Activated naive CD8-positive, alpha-beta T cell treated with anti-CD3 and anti-CD28 coated beads for 36 hours (primary cell): Measurements from ENCODE around the gene KCNH2. TPM values are rescaled to one million over a fixed set of nuclear protein-coding genes. Genes with fewer than 3 reads are reported as not detected.
A peak's percentile ranks its signal among the peaks of the same experiment; 100 is the strongest.

Source experiments
- DNase-seq: peaks from one replicate; pipeline ENCODE4 v3.0.0; 2021
- H3K27ac Mint-ChIP-seq: one replicate; pipeline ENCODE4 v1.8.0; 2022; ENCODE audit warnings: mild to moderate bottlenecking, moderate library complexity, mixed read lengths
- H3K27me3 Mint-ChIP-seq: one replicate; pipeline ENCODE4 v1.8.0; 2022; ENCODE audit warnings: mild to moderate bottlenecking, mixed read lengths
- H3K36me3 Mint-ChIP-seq: one replicate; pipeline ENCODE4 v1.8.0; 2021; ENCODE audit warnings: mild to moderate bottlenecking, mixed read lengths
- H3K4me1 Mint-ChIP-seq: one replicate; pipeline ENCODE4 v1.8.0; 2021; ENCODE audit warnings: mixed read lengths
- H3K4me3 Mint-ChIP-seq: one replicate; pipeline ENCODE4 v1.8.0; 2022; ENCODE audit warnings: mild to moderate bottlenecking, moderate library complexity, mixed read lengths
- H3K9me3 Mint-ChIP-seq: one replicate; pipeline ENCODE4 v1.8.0; 2022; ENCODE audit warnings: mixed read lengths
- total RNA-seq, 2 experiments: library from RNA; stranded (reverse); gene quantifications; one replicate each; pipeline ENCODE4 v1.2.3, GENCODE V29; 2021

The KCNH2 gene
- total RNA-seq, 2 experiments from 2014 or later, result 0.22 to 0.45 TPM

DNA sequence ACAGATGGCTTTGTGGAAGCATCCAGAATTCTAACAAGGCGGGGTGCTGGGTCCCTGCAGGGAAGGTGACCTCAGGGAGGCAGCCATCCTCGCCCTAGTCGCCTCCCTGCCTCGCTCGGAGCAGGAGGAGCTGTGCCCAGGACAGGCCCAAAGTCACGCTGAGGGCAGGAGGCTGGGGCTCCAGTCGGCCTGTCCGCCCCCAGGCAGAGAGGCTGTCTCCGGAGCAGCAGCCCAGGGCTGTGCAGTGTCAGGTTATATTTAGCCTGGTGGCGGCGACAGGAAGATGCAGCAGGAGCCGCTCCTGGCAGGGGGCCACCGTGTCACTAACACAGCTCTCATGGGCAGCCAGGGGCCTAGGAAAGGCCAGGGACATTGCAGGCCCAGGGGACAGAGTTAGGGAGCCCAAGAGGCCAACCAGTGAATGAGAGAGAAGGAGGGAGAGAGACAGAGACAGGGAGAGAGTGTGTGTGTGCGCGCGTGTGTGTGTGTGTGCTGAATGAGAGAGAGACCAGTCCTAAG, 13.5 kb downstream of the KCNH2 start:
- H3K4me1 Mint-ChIP-seq, result peaks cover 2% of the 10 kb centered on the region
- no peaks in the 10 kb centered on the region for H3K36me3 Mint-ChIP-seq
- no peak overlapping the region for H3K27ac Mint-ChIP-seq
- DNase-seq, result no peak
- H3K27me3 Mint-ChIP-seq, result peaks cover 14% of the 10 kb centered on the region
- no peak overlapping the region for H3K4me3 Mint-ChIP-seq
- H3K9me3 Mint-ChIP-seq, result no peaks in the 10 kb centered on the region

DNA sequence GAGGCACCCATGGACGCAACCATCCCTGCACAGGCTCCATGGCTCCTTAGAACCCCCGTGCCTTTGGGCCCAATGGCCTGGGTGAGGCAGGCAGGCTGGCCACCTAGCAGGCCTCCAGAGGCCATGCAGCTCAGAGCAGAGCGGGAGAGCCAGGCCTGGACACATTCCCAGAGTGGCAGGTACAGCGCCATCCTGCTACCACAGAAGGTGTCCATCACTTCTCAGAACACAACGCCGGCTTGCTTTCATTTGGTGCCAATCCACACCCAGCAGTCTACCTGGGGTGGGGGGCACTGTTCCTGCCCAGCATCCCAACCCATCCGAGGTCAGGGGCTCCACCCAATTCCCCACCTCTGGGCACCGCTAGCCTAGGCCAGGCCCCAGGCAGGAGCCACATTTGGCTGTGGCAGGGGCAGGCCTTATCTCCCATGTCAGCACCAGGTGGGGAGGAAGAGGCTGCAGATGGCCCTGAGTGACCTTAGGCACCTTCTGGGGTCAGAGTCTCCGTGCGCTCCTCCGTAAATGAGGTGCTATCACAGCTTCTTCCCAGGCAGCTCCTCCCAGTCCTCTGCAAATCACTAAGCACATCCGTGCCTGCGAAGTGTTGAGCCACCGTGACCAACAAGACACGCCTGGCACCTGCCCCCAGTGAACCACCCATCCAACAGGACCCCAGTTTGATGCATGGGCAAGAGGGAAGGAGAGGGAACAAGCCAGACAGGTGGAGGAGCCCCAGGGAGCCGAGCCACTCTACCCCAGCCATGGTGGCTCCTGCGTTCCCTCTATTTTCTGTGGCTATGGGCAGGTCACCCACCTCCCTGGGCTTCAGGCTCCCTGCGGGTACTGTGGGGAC, 14.2 kb downstream of the KCNH2 start:
- H3K9me3 Mint-ChIP-seq, result no peaks in the 10 kb centered on the region

DNA sequence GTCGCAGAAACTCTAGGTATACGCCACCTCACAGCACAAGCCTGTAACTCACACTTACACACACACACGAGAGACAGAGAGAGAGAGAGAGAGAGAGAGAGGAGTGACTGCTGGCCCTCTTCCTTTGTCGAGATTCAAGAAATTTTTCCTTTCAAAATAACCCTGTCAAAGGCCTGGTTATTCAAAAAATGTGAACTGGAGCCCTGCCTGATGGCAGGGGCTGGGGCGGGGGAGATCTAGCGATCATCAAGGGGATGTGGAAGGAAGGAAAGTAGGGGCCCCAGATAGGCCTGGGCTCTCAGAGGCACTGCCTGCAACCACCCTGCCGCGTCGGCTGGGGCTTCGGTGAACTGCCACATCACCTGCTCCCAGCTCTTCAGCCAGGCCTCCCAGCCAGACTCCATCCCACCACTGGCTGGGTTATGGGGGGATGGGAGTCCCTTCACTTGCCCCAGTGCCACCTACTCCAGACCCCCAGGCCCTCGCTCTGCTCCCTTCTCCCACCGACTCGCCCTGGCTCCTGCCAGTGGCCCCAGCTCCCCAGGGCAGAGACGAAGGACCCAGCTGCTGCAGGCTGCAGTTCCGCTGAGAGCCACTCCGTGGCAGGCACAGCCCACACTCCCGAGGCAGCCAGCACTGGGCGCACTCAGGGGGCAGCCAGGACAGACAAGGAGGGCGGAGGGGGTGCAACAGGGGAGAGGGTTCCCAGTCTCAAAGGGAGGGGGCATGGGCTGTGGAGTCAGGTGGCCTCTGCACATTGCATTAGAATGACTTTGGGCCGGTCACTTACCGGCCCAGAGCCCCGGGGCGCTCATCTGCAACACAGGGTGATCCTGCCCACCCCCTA, 15.3 kb downstream of the KCNH2 start:
- H3K36me3 Mint-ChIP-seq, result peaks cover 2% of the 10 kb centered on the region
- H3K4me3 Mint-ChIP-seq, result no peak overlapping the region
- H3K27ac Mint-ChIP-seq, result no peak overlapping the region
- no peaks in the 10 kb centered on the region for H3K9me3 Mint-ChIP-seq
- H3K27me3 Mint-ChIP-seq, result peaks cover 27% of the 10 kb centered on the region
- DNase-seq, result peak; percentile 68
- peaks cover 4% of the 10 kb centered on the region for H3K4me1 Mint-ChIP-seq

More for the DNA sequence above, 14.2 kb downstream of the KCNH2 start:
- H3K36me3 Mint-ChIP-seq, result no peaks in the 10 kb centered on the region
- H3K27me3 Mint-ChIP-seq, result peaks cover 20% of the 10 kb centered on the region
- no peak overlapping the region for H3K27ac Mint-ChIP-seq
- H3K4me3 Mint-ChIP-seq, result no peak overlapping the region
- DNase-seq, result no peak
- peaks cover 2% of the 10 kb centered on the region for H3K4me1 Mint-ChIP-seq

DNA sequence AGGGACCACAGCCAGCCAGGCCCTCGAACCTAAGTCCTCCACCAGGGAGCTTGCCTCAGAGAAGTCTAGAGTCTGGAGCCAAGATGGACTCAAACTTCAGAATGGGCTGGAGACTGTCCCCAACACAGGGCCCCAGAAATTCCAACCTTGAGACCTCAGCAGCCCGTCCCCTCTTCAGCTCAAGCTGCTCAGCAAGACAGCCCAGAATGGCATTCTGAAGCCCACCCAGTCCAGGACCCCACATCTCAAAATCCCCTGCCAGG, 15.9 kb downstream of the KCNH2 start:
- no peaks in the 10 kb centered on the region for H3K9me3 Mint-ChIP-seq
- no peak overlapping the region for H3K4me3 Mint-ChIP-seq

DNA sequence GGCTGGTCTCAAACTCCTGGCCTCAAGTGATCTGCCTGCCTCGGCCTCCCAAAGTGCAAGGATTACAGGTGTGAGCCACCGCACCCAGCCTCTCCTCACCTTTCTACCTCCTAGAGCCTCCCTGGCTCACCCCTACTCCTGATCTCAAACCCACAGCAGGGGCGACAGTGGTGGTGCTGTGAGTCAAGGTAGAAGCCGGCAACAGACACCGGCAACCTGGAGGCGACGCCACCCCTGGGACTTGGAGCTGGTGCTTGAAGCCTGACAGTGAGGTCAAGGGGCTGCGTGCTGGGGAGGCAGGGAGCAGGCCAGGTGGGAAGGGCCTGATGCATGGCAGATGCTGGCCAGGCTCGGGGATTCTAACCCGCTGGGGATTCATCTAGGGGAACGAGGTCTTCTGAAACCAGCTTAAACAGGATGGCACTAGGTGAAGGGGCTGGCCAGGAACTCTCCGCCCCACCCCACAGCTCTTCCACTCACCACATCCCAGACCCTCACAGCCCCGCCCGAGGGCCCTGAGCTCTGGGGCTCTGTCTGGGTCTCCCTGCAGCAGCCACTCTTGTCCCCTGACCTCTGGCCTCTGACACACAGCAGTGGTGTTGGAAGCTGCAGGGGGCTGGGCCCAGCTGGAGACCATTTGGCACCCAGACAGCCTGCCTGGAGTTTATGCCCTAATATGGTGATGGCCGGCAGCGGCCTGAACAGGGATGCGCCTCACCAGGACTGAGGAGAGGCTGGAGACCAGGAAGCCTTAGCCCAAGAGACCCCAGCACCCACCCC, 16.4 kb downstream of the KCNH2 start:
- no peak overlapping the region for H3K27ac Mint-ChIP-seq

More for the DNA sequence above, 15.9 kb downstream of the KCNH2 start:
- Mint-ChIP-seq H3K27me3 (peaks cover 32% of the 10 kb centered on the region), H3K4me1 (peaks cover 5% of the 10 kb centered on the region), H3K36me3 (peaks cover 2% of the 10 kb centered on the region), H3K27ac (no peak overlapping the region)
- no peak for DNase-seq

DNA sequence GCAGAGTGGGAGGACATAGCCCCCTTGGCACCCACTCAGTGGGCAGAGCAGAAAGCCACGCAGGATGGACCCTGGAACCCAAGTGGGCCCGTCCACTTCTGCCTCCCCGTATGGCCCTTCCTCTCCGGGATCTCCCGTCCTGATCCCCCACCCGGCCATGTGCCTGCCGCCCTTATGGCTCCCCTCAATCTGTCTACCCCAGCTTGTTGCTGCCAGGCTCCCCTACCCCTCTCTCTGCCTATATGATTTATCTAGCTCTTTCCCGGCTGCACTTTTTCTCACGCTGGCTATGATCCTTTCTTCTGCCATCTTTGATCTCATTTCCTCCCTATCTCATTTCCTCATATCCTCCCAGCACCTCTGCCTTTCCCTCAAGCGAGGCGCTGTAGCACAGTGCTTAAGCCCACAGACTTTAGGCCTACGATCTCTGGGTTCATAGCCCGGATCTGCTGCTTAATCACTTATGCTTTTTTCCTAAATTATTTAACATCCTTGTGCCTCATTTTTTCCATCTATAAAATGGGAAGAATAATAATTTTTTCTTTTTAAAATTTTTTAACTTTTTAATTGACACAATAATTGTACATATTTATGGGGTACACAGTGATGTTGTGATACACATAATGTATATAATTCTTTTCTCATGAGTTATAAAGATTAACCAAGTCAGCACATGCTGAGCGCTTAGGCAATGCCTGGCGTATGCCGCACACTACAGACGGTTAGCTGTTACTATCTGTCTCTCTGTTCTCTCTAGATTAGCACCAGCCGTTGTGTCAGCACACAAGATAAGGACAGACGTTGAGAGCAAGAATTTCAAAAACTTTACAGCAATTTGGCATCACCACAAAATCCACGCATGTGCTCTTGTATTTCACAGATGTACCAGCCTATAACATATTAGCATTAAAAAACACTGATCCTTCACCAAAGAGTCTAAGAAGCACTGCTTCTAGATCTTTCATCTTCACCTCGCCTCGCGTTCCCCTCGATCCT, 18.1 kb downstream of the KCNH2 start:
- peaks cover 2% of the 10 kb centered on the region for H3K36me3 Mint-ChIP-seq
- no peak overlapping the region for H3K27ac Mint-ChIP-seq
- no peak overlapping the region for H3K4me3 Mint-ChIP-seq
- no peak for DNase-seq
- no peaks in the 10 kb centered on the region for H3K9me3 Mint-ChIP-seq
- peaks cover 48% of the 10 kb centered on the region for H3K27me3 Mint-ChIP-seq
- peaks cover 8% of the 10 kb centered on the region for H3K4me1 Mint-ChIP-seq

More for the DNA sequence above, 16.4 kb downstream of the KCNH2 start:
- Mint-ChIP-seq H3K4me1 (peaks cover 5% of the 10 kb centered on the region), H3K4me3 (no peak overlapping the region), H3K36me3 (peaks cover 2% of the 10 kb centered on the region), H3K9me3 (no peaks in the 10 kb centered on the region), H3K27me3 (peaks cover 37% of the 10 kb centered on the region)
- no peak for DNase-seq

DNA sequence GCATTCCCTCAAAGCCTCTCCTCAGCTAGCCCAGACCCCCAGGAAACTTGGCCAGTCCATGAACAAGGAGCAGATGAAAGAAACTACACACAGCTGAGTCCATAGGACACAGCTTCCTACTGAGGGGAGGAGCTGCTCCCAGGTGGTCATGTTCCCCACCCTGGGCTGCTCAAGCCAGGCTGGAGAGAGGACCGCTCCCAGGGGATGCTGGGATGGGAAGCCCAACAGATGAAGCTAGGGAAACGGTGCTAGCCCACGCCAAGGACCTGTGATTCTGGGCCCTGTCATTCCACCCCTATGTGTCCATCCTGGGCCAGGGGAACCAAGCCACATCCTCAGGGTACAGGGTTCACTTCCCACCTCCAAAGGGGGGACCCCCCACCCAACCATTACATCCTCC, 19.0 kb downstream of the KCNH2 start:
- peaks cover 2% of the 10 kb centered on the region for H3K36me3 Mint-ChIP-seq

DNA sequence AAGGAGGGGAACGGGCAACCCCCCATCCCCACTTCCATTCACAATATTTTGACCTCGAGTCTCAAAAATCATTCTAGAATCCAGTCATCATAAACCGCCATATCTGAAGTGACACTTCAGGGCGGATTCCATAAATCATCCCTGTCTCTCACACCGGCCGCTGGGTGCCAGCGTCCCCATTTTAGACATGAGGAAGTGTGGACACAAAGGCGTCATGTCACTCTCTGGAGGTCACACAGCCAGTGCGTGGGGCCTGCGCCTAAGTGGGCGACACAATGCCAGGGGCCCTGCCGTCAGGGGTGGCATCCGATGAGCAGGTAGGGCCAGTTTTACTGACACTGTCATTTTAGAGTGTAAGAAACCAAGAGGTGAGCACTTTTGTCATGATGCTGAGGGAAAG, 19.5 kb downstream of the KCNH2 start:
- no peak for DNase-seq
- H3K4me3 Mint-ChIP-seq, result no peak overlapping the region
- peaks cover 2% of the 10 kb centered on the region for H3K36me3 Mint-ChIP-seq
- H3K27me3 Mint-ChIP-seq, result peaks cover 53% of the 10 kb centered on the region
- no peaks in the 10 kb centered on the region for H3K9me3 Mint-ChIP-seq
- H3K4me1 Mint-ChIP-seq, result peaks cover 8% of the 10 kb centered on the region
- no peak overlapping the region for H3K27ac Mint-ChIP-seq

More for the DNA sequence above, 19.0 kb downstream of the KCNH2 start:
- Mint-ChIP-seq H3K9me3 (no peaks in the 10 kb centered on the region), H3K27me3 (peaks cover 53% of the 10 kb centered on the region), H3K4me1 (peaks cover 8% of the 10 kb centered on the region), H3K27ac (no peak overlapping the region), H3K4me3 (no peak overlapping the region)
- no peak for DNase-seq

DNA sequence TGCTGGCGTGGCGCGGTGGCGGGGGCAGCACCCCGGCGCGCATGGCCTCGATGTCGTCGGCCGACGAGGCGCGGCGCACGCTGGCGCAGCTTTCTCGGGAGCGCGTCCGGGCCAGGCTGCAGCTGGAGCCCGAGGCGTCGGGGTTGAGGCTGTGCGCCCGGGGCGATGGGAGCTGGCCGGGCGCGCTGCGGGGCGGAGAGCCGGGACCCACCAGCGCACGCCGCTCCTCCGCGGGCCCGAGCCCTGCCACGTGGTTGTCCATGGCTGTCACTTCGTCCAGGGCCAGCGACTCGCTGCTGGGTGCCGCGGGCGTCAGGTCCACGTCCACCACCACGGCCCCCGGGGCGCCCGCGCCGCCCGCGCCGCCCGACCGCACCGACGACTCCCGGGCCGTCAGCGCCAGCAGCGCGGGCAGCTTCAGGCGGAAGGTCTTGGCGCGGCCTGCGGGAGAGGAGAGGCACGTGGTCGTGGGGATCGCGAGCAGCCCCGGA, 20.0 kb downstream of the KCNH2 start:
- peaks cover 53% of the 10 kb centered on the region for H3K27me3 Mint-ChIP-seq
- H3K4me1 Mint-ChIP-seq, result peaks cover 8% of the 10 kb centered on the region
- no peak overlapping the region for H3K4me3 Mint-ChIP-seq
- DNase-seq, result no peak
- H3K9me3 Mint-ChIP-seq, result no peaks in the 10 kb centered on the region
- H3K27ac Mint-ChIP-seq, result no peak overlapping the region
- peaks cover 2% of the 10 kb centered on the region for H3K36me3 Mint-ChIP-seq

DNA sequence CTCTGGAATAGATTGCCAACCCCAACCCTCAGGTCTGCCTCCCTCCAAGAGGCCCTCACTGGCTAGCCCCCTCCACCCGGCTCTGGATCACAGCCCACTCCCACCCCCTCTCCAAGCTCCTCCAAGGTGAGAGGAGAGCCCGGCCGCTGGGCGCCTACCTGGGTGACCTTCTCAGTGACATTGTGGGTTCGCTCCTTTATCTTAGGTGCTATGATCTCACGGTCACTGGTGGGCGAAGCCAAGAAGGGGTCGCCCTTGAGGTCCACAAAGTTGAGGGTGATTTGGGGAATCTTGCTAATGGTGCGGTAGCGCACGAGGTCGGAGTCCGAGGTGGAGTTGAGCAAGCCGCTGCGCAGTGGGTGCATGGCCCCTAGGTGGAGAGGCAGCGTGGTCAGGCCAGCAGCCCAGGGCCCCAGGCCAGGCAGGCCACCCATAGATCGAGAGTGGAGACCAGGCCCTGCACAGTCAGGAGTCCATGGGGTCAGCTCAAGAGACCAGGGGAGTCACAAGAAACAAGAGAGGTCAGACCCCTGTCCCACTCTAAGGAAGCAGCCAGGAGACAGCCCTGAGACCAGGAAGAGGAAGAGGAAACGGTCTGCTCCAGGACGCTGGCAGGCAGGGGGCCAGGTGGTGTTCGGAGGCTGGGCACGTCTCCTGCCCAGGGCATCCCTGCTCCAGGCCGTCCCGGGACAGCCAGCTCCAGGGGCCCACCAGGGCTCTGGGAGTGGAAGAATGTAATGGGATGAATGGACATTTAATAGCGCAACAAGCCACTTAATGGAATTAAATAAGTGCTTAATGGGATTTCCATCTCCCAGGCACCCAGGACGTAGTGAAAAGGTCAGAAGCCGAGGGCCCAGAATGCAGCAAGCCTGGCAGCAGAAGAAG, 20.7 kb downstream of the KCNH2 start:
- Mint-ChIP-seq H3K27me3 (peaks cover 50% of the 10 kb centered on the region), H3K4me3 (no peak overlapping the region), H3K9me3 (no peaks in the 10 kb centered on the region), H3K36me3 (peaks cover 2% of the 10 kb centered on the region), H3K4me1 (peaks cover 6% of the 10 kb centered on the region), H3K27ac (no peak overlapping the region)
- no peak for DNase-seq

DNA sequence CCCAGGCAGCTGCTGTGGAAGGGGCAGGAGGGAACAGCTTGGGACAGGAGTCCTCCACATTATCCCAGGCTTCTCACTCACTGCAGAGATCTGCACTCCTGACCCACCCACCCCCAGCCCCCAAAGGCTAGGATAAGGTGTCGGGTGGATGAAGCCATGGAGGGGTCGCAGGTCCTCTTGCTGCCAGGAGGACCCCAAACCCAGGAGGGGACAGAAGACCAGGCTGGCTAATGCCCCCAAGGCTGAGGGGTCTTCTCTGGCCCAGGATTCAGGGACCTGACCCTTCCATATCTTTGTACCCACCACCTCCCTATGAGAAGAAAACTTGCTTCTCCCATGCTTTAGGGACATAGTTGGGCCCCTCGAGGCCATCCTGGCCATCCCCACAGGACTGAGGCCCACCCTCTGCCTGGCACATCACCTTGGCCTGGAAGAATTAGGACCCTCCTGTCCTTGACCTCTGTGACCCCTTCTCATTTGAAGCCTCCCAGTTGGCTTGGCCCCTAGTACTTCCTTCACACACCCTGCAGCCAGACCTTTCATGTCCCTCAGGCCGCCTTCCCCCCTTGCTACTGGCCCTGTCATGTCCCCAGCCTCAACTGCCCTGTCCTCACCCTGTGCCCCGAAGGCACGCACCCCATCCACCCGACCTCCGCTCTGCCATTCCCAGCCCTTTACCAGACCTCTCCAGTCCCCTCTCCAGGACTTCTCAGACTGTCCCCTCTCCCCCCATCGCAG, 21.6 kb downstream of the KCNH2 start:
- DNase-seq, result no peak
- Mint-ChIP-seq H3K27me3 (peaks cover 49% of the 10 kb centered on the region), H3K4me1 (peaks cover 6% of the 10 kb centered on the region), H3K27ac (no peak overlapping the region), H3K4me3 (no peak overlapping the region), H3K36me3 (peaks cover 2% of the 10 kb centered on the region), H3K9me3 (no peaks in the 10 kb centered on the region)

DNA sequence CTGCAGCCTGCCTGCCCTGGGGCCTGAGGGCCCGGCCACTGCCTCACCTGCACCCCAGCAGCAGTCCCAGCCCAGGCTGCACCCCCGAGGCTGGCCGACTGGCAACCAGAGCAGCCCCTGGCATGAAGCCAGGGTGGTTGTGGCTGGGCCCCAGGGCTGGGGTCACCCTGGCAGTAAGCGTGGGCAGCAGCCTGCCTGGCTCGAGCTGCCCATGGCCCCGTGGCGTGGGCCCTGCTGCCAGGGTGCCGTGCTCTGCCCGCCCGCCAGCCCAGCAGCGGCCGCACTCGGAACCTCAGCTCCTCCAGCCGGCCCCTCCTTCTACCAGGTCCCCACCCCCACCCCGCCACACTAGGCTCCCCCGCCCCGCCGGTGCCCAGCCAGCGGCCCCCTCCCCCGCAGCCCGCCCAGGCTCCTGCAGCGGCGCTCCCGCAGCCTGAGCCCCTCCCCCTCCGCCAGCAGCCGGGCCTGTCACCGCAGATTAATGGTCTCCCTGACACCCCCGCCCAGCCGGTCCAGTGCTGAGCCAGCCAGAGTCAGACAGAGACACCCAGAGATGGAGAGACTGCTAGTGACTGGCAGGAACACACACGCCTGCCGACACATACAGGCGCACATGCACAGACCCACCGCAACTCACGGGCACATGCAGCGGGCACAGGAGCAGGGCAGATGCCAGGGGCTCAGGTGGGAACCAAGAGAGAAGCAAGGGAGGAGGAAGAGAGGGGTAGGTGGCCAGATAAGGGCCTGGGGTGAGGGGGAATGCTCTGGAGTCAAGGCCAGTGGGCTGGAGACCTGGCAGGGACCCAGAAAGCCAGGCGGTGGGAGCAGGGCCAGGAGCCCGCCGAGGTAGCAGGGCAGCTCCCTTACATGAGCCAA, 22.4 kb downstream of the KCNH2 start:
- Mint-ChIP-seq H3K4me3 (no peak overlapping the region), H3K9me3 (no peaks in the 10 kb centered on the region), H3K4me1 (peaks cover 6% of the 10 kb centered on the region), H3K36me3 (peaks cover 2% of the 10 kb centered on the region), H3K27me3 (peaks cover 43% of the 10 kb centered on the region), H3K27ac (no peak overlapping the region)
- no peak for DNase-seq
